GM21515 (cell line): ENCODE measurements around the gene CBLC.

ENCODE experiments used
- ATAC-seq: cut with Tn5 transposase; IDR thresholded peaks from one replicate; pipeline ENCODE4 v1.9.1; 2021; ENCODE audit not compliant: unreplicated experiment

The CBLC gene

DNA sequence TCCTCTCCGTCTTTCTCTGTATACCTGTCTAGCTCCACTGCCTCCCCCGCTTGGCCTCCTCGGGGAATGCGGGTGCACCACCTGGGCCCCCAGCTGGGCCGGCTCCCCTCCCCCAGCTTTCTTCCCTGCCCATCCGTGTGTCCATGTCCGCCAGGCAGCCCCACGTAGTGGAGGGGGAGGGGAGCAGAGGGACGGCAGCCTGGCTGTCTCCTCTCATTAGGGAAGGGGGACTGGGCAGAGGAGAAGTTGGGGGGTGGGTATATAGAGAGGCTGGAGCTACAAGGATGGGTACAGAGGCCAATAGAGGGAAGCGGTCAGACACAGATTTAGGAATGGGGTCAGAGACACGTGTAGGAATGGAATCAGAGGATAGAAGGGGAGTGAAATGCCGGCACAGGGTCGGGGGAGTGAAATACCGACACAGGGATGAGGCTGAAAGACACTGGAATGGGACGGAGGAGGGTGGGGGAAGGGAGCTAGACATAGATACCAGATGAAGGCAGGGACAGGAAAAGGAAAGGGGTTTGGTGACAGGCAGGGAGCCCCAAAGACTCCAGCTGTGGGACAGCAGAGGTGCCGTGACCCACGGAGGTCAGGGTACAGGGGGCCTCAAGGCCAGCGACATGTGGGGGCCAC is 71.2 kb downstream of the CBLC start:
- ATAC-seq, result no peak
